ENCODE results near the gene RALGAPA1.
"Not testable (repeated sequence)": the region's sequence is repeated elsewhere in the genome, so short reads cannot be mapped to it uniquely, and the experiment has no call there.

Gene RALGAPA1

DNA sequence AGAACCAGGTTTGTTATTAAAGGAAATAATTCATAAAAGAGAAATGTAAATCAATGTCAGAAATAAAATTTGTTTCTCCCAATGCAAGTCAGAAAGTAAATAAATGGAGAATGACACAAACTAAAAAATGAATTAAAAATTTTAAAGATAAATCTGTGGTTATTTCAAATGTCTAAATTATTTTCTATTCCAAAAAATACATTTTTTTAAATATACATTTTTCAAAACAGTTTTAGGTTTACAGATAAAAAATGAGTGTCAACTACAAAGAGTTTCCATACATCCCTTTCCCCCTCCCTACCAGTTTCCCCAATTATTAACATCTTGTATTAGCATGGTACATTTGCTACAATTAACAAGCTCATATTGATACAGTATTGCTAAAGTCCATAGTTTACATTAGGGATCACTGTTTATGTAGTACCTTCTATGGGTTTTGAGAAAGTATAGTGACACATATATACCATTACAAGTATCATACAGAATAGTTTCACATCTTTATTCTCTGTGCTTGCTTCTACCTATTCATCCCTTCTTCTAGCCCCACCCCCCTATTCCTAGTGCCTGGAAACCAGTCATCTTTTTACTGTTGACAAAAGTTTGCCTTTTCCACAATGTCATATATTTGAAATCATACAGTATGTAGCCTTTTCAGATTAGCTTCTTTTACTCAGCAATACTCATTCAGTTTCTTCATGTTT, 104.2 kb downstream of the RALGAPA1 start:
- DNase-seq (ENCODE audit: low spot score) (no peak), FAIRE-seq (no peak)

DNA sequence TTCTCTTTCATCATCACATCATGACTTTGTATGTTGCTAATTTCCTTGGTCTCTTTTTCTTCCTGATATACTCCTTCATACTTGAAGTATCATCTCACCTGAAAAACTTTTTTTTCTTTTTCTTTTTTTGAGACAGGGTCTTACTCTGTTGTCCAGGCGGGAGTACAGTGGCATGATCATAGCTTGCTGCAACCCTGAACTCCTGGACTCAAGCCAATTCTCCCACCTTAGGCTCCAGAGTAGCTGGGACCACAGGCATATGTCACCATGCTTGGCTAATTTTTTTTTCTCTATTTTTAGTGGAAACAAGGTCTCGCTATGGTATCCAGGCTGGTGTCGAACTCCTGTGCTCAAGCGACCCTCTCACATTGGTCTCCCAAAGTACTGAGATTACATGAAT, 107.6 kb downstream of the RALGAPA1 start:
- FAIRE-seq, result no peak
- no peak for DNase-seq (ENCODE audit: low spot score)

DNA sequence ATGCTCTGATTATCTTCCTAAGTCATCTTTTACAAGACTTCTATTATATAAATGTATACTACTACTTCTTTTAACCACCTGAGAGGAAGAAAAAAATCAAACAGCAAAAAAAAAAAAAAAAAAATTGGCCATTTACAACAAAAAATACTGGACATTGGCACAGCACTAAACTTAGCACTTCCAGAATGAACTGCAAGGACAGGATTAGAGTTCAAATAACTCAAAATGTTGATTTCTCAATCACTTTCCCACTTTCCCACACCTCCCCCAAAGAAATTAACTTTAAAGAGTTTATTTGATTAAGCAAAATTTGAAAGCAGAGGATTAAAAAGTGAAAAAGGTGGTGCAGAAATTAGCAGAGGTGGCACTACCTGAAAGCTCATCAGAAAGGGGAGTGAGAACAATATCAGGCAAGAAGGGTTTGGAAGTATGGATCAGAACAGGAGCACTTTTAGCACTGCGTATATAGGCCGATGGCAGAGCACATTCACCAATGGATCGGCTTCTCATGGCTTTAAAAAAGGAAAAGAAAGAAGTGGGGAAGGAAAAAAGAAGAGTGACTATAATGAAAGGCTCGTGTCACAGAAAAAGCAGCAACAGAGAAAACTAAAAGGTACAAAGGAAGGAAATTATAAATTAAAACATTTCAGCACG, 109.2 kb downstream of the RALGAPA1 start:
- no peak for DNase-seq (ENCODE audit: low spot score)
- no peak for FAIRE-seq

DNA sequence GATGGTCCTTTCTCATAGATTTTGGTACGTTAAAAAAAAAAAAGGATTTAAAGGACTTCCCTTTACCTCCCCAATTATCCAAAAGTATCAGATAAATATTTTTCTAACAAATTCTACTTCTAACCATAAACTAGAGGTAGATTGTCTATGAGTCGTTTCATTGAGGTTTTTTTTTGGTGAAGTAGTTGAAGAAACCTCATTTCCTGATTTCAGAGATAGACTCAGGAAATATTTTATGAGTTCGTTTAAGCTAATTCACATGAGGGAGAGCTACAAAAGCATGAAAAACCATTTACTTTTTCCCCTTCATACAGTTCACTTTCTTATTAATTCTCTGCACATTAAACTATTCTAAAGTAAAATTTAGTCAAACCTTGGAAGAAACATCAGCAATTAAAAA, 112.5 kb downstream of the RALGAPA1 start:
- FAIRE-seq (no peak), DNase-seq (ENCODE audit: low spot score) (no peak)

DNA sequence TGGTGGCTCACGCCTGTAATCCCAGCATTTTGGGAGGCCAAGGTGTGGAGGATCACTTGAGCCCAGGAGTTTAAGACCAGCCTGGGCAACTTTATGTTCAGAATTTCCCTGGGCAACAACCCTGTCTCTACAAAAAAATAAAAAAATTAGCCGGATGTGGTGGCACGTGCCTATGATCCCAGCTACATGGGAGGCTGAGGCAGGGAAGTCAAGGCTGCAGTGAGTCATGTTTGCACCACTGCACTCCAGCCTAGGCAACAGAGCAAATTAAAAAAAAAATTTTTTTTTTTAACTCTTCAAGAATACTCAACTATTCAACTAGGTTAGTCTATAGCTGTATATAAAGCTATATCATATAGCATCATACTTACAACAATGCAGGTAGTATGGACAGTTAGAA, 113.0 kb downstream of the RALGAPA1 start:
- FAIRE-seq (no peak), DNase-seq (ENCODE audit: low spot score) (peak; percentile 7)

DNA sequence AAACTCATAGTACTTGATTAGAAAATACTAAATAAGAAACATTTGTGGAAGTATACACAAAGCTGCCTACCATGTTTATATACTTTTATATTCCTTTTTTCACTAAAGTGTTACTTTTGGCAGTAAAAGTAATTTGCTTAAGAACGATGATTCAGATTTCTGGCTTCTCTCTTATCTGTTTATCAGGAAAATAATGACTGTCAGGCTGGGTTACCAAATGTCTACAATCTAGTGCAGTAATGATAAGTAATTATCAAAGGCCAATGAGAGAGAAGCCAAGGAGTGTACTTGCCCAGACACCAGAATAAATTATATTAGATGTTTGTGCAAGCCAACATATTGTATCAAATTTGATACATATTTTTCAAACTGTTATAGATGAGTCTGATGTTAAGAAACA, 113.4 kb downstream of the RALGAPA1 start:
- DNase-seq (ENCODE audit: low spot score) (no peak), FAIRE-seq (no peak)

DNA sequence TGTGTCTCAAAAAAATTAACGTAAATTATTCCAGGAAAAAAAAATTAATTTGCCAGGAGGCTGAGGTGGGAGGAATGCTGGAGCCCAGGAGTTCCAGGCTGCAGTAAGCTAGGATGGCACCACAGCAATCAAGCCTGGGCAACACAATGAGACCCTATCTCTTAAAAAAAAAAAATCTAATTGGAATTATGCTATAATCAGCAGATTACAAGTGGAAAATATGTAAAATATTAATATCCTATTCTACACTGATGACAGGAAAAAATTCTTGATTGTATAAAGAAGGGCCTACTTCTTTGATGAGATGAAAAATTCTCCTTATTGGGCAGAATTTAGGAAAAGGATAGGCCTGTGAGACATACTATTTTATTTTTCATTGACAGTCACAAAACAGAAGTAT, 114.0 kb downstream of the RALGAPA1 start:
- FAIRE-seq, result no peak
- no peak for DNase-seq (ENCODE audit: low spot score)

DNA sequence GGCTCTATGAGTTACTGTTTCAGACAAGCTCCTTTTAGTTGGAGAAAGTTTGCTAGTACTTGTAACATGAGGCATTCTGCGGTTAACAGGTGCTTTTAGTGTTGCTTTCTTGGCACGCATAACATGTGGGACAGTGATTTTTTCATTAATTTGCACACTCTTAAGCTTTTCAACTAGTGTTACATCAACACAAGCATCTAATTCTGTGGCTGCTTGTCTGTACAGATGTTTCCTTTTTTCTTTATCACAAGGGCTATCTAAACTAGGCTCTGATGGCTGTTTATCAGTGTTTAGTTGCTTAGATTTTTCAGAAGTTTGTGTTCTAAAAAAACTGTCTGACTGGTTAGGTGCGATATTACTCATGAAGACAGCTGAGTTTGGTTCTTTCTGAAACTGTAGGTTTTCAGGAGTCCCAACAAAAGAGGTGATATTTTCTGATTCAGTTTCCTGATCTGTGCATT, 120.1 kb downstream of the RALGAPA1 start:
- DNase-seq (ENCODE audit: low spot score), result no peak
- no peak for FAIRE-seq

DNA sequence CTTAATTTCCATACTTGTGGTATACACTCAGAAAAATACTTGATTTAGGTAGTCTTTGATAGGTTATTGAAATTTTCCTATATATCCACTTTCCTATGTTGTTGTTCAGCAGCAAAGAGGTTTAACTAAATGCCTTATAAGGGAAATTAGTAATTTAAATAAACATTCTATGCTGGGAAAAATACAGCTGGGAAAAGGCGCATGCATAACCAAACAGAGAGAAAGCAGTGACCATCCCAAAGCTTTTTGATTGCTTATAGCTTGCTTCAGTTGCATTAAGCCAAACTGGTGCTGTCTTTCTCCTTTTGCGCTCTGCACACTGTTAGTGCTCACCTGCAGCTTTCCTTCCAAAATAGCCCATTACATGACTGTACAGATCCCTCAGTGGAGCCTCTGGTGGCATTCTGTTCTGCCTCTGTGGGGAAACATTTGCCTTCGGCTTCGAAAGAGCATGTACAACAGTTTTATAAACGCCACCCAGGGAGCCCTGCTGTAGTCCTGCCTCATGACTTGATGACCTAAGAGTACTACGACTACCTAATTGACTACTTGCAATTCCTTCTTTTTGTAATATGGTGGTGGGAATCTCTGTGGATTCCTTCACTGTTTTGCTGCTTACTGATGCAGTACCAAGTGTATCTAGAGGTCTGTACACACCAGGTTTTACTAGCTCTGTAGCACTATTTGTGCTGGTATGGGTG, 120.8 kb downstream of the RALGAPA1 start:
- FAIRE-seq, result no peak

DNA sequence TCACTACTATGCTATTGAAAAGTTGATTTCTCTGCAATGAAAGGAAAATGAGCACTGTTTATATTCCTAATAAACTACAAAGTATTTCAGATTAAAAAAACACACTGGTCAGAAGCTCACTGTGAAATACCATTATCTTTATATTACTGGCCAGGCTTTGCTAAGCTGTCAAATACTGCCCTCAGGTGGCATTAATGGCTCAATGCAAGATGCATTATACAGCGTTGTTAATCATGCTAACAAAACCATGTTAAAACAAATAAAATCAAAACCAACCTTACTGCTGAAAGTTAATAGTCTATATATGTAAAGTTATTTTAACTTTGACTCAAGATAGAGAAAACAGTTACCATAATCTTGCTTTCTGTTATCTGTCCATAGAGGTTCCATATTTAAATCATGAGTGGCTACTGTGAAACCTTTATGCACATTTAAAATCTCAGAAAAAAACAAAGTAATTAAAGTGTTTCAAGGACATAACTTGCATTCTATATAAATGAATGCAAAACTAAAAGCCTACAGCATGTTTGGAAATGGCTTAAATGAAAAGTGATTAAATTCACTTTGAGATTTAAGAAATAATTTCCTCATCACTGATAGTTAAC, 121.7 kb downstream of the RALGAPA1 start:
- peak; percentile 11 for DNase-seq (ENCODE audit: low spot score)
- peak; percentile 56 for FAIRE-seq

More for the DNA sequence above, 120.8 kb downstream of the RALGAPA1 start:
- no peak for DNase-seq (ENCODE audit: low spot score)

DNA sequence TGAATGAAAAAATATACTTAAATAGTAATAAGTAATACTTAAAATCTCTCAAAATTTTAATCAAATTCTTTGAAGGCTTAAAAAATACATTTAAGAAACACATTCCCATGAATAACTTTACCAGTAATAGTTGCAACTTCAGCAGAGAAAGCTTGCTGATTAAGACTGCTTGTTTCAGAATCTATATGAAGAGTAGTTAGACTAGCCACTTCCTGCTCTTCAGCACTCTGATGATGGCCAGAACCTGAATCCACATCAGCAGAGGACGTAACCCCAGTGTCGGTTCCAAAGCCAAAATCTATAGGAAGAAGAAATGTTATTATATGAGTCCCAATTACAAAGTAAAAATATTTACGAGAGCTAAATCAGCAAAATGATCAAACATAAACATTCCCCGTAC, 125.4 kb downstream of the RALGAPA1 start:
- FAIRE-seq; DNase-seq (ENCODE audit: low spot score): not testable (repeated sequence)

DNA sequence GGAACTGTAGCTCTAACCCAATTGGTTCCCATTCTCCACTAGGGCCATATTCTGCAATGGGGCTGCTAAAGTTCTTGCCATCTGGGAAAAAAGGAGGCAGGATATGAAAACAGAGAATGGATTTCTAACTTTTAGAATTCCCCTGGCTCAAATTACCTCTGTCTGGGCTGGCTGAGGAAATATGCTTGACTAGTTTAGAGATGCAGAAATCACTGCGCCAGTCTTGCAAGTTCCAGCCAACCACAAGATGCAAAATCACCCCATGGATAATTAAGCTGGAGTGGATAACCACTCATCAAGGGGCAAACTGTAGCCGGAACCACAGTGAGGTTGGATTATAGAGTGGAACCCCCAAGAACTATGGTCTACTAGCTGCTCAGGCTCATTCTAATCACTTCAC, 126.3 kb downstream of the RALGAPA1 start:
- FAIRE-seq (no peak), DNase-seq (ENCODE audit: low spot score) (no peak)

DNA sequence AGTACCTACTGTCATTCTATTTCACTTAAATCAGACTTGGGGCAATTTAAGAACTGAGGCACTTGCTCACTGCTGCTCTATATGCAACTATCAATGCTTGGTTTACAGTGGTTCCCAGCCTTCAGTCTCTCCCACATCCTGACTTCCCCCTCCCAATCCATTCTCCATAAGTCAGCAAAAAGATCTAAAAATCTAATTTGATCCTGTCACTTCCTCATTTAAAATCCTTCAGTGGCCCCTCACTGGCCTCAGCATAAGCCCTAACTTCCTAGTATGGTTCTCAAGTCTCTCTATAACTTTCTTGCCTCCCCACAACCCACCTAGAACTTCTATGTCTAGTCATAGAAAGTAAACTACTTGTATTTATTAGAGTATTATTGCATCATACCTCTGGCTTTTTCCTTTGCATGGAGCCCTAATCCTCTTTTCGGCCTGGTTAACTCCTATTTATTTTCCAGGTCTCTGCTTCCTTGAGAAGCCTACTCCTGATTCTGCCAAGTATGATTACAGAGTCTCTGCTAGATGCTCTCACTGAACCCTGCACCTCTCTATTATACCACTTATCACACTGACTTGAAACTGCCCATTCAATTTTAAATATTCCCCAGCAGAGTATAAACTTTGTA, 130.6 kb downstream of the RALGAPA1 start:
- no peak for FAIRE-seq

DNA sequence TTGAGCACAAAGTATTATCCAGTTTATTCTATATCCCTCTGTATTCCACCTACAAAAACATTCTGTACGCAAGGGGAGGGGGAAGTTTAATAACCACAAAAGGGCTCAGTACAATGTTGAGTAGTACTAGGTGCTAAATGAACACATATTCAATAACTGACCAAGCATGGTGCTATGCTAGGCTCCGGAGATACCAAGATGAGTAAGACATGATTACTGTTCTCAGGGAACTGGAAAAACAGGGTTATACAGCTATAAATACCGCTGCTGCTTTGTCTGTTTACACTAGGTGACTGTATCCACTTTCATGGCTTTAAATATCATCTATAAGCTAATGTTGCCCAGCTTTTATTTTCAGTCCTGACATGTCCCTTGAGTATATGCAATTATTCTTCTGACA, 139.3 kb downstream of the RALGAPA1 start:
- no peak for FAIRE-seq
- DNase-seq (ENCODE audit: low spot score), result no peak

More for the DNA sequence above, 130.6 kb downstream of the RALGAPA1 start:
- DNase-seq (ENCODE audit: low spot score), result no peak

DNA sequence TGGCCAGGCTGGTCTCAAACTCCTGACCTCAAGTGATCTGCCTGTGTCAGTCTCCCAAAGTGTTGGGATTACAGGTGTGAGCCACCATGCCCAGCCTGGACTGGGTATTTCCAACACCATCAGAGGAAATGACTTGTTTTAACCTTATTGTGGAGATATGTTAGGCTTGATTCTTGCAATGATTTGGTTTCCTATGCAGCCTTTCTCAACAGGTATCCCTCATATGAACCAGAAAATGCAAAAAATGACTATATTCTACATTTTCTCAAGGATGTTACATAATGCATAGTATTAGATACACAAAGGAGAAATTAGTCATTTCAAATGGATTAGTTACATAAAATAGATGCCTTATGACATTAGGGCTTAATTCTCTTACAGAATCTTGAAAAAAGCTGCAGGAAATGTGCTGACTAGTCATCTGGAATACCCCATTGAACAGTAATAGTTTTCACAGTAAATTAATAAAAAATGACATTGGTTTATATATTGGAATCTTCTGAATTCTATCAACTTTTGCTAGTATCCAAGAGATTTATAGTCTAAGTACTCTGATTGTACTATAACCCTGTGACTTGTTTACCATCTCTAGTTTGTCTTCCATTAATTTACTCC, 142.6 kb downstream of the RALGAPA1 start:
- FAIRE-seq (no peak), DNase-seq (ENCODE audit: low spot score) (no peak)

DNA sequence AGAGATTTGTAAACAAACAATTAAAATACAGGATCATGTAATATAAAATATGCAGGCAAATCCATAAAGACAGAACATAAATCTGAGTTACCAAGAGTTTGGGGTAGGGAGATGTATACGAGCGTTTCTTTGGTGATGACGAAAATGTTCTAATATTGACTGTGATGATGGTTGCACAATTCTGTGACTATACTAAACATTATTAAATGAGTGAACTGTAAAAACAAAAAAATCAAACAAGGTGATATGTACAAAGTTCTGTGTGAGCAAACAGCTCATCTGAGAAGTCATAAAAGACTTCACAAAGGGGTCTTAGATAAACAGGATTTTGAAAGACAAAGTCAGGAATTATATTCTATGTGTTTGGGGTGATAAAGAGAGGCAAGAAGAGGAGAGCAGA, 147.2 kb downstream of the RALGAPA1 start:
- FAIRE-seq, result no peak

DNA sequence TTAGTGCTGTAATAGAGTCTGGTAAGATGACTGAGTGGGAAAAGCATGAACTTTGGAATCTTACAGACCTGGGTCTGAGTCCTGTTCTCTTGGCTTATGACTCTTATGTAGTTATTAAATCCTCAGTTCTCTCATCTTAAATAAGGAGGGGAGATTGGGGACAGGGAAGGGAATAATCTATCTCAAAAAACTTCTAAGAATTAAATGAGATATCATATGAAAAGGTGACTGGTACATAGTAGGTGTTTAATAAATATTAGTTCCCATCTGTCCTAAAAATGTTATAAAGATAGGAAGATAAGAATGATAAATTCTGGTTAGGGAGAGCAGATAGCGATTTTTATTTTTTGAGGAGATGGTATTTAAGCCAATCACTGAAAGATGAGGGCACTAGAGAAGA, 156.1 kb downstream of the RALGAPA1 start:
- no peak for DNase-seq (ENCODE audit: low spot score)
- FAIRE-seq, result no peak

More for the DNA sequence above, 147.2 kb downstream of the RALGAPA1 start:
- no peak for DNase-seq (ENCODE audit: low spot score)

DNA sequence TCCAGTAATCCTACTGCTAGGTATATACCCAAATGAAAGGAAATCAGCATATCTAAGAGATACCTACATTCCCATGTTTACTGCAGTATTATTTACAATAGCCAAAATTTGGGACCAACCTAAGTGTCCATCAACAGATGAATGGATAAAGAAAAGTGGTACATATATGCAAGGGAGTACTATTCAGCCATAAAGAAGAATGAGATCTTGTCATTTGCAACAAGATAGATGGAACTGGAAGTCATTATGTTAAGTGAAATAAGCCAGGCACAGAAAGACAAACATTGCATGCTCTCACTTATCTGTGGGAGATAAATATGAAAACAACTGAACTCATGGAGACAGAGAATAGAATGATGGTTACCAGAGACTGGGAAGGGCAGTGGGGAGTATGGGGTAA, 165.6 kb downstream of the RALGAPA1 start:
- FAIRE-seq (no peak), DNase-seq (ENCODE audit: low spot score) (no peak)

DNA sequence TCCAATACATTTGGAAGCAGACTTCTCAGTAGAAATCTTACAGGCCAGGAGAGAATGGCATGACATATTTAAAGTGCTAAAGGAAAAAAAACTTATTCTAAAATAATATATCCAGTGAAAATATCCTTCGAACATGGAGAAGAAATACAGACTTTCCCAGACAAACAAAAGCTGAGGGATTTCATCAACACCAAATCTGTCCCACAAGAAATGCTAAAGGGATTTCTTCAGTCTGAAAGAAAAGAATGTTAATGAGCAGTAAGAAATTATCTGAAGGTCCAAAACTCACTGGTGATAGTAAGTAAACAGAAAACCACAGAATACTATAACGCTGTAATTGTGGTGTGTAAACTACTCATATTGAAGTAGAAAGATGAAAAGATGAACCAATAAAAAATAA, 171.2 kb downstream of the RALGAPA1 start:
- FAIRE-seq (no peak), DNase-seq (ENCODE audit: low spot score) (no peak)

DNA sequence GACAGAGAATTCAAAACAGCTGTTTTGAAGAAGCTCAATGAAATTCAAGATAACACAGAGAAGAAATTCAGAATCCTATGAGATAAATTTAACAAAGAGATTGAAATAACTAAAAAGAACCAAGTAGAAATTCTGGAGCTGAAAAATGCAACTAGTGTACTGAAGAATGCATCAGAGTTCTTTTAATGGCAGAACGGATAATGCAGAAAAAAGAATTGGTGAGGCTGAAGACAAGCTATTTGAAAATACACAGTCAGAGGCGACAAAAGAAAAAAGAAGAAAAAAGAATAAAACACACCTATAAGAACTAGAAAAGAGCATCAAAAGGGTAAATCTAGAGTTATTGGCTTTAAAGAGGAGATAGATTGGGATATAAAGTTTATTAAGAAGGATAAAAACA, 171.8 kb downstream of the RALGAPA1 start:
- DNase-seq (ENCODE audit: low spot score) (no peak), FAIRE-seq (no peak)

DNA sequence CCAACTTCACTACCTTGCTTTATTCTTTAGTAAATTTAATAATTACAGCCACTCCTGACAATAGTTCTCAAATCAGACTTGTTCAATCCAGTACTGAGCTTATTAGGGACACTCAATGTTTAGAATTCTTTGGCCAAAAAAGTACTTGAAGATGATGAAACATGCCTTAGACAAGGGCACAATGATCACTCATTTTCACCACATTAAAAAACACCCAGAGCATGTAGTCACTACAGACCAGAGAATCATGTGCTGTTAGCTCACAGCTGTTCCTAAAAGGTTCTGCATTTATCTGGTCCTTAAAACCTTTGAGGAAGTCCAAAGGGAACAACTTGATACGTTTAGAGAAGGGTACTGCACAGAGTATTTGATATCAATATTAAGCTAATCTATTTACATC, 176.4 kb downstream of the RALGAPA1 start:
- no peak for DNase-seq (ENCODE audit: low spot score)
- no peak for FAIRE-seq

Measured in RCC 7860 (cell line).